Stimulated activated CD8-positive, alpha-beta memory T cell treated with anti-CD3 and anti-CD28 coated beads, Interleukin-7, amount 100 ng/mL, for 1 hour (primary cell): Measurements from ENCODE around the gene SLC35A3.
"Not testable (repeated sequence)": the region's sequence is repeated elsewhere in the genome, so short reads cannot be mapped to it uniquely, and the experiment has no call there.

Source experiments
- DNase-seq, 2 donors: peaks; one replicate each; pipeline ENCODE4 v3.0.0-alpha.2; 2020; ENCODE audit warnings: low read depth in 2 of 2

The SLC35A3 gene

GRCh38 chr1:99969729-99970621 is at the start of gene SLC35A3:
SLC35A3 (plus strand) TSS chr1:99969996; CDS start chr1:99993555, 23,559 bp downstream.
- DNase-seq, result peak; percentile 49 to 61

- DNase-seq, result no peak
These were observed 35.0 kb upstream of the SLC35A3 start for GRCh38 chr1:99934801-99935200.

GRCh38 chr1:99935534-99935933 is 34.3 kb upstream of the SLC35A3 start:
- DNase-seq, result no peak

GRCh38 chr1:99936071-99936470 is 33.7 kb upstream of the SLC35A3 start:
- DNase-seq, result no peak

GRCh38 chr1:99942723-99943122 is 27.1 kb upstream of the SLC35A3 start:
- DNase-seq, result no peak

- DNase-seq, result no peak
These were observed 26.5 kb upstream of the SLC35A3 start for GRCh38 chr1:99943223-99943794.

- DNase-seq, result no peak
These were observed 25.6 kb upstream of the SLC35A3 start for GRCh38 chr1:99944192-99944591.

GRCh38 chr1:99945174-99945573 is 24.6 kb upstream of the SLC35A3 start:
- no peak for DNase-seq

- no peak for DNase-seq
These were observed 19.3 kb upstream of the SLC35A3 start for GRCh38 chr1:99950486-99950885.

GRCh38 chr1:99952522-99952921 is 17.3 kb upstream of the SLC35A3 start:
- no peak for DNase-seq

- no peak for DNase-seq
These were observed 14.4 kb upstream of the SLC35A3 start for GRCh38 chr1:99955375-99955774.

- DNase-seq, result no peak
These were observed 13.0 kb upstream of the SLC35A3 start for GRCh38 chr1:99956755-99957154.

GRCh38 chr1:99957818-99958217 is 12.0 kb upstream of the SLC35A3 start:
- DNase-seq, result no peak

- DNase-seq, result not testable (repeated sequence)
These were observed 10.5 kb upstream of the SLC35A3 start for GRCh38 chr1:99959189-99959705.

GRCh38 chr1:99960260-99960659 is 9.5 kb upstream of the SLC35A3 start:
- not testable (repeated sequence) for DNase-seq

GRCh38 chr1:99963041-99963795 is 6.6 kb upstream of the SLC35A3 start:
- no peak for DNase-seq

GRCh38 chr1:99964806-99965205 is 5.0 kb upstream of the SLC35A3 start:
- DNase-seq, result no peak

- no peak for DNase-seq
These were observed 4.0 kb upstream of the SLC35A3 start for GRCh38 chr1:99965646-99966375.

- DNase-seq, result no peak
These were observed 1.6 kb upstream of the SLC35A3 start for GRCh38 chr1:99968214-99968613.

GRCh38 chr1:99969260-99969728 is 502 bp upstream of the SLC35A3 start:
- peak in 1 of 2 donors; percentile 1 for DNase-seq

- DNase-seq, result no peak
These were observed 988 bp downstream of the SLC35A3 start for GRCh38 chr1:99970713-99971255.
